ENCODE results near the gene MLYCD.

Gene MLYCD

GRCh38 chr16:83956336-83957289 is 57.7 kb downstream of the MLYCD start:
- peak; percentile 87 for TF ChIP-seq CTCF (IDR thresholded peaks at IDR 0.05)

- no peak for TF ChIP-seq CTCF (IDR thresholded peaks at IDR 0.05)
Observed at GRCh38 chr16:83957296-83957855, 58.5 kb downstream of the MLYCD start.

- TF ChIP-seq CTCF (IDR thresholded peaks at IDR 0.05) = no peak
Observed at GRCh38 chr16:83958137-83958845, 59.4 kb downstream of the MLYCD start.

GRCh38 chr16:83958846-83959565 is 60.1 kb downstream of the MLYCD start:
- TF ChIP-seq CTCF (IDR thresholded peaks at IDR 0.05) = no peak

GRCh38 chr16:83959656-83960434 is 60.9 kb downstream of the MLYCD start:
- no peak for TF ChIP-seq CTCF (IDR thresholded peaks at IDR 0.05)

- no peak for TF ChIP-seq CTCF (IDR thresholded peaks at IDR 0.05)
Observed at GRCh38 chr16:83960521-83961249, 61.8 kb downstream of the MLYCD start.

All from LNCAP (cell line).